ENCODE data around the gene LNP1. TPM values are rescaled to one million over a fixed set of nuclear protein-coding genes. Genes with fewer than 3 reads are reported as not detected.

Gene LNP1
- total RNA-seq, 1 experiment from 2014 or later, result 6.7 TPM

- H3K36me3 Mint-ChIP-seq, result peaks cover 8% of the 10 kb centered on the region
- TF ChIP-seq MLX (CRISPR knock-in tag; IDR thresholded peaks at IDR 0.05), result no peak
- no peak for TF ChIP-seq JAZF1 (CRISPR knock-in tag; IDR thresholded peaks at IDR 0.05)
- no peak for TF ChIP-seq FOXJ3 (CRISPR knock-in tag; IDR thresholded peaks at IDR 0.05; ENCODE audit: borderline replicate concordance)
- no peak for TF ChIP-seq IRF1 (CRISPR knock-in tag; IDR thresholded peaks at IDR 0.05)
- no peak for TF ChIP-seq MYBL2 (CRISPR knock-in tag; IDR thresholded peaks at IDR 0.05)
- no peak for TF ChIP-seq ZNF281 (CRISPR knock-in tag; IDR thresholded peaks at IDR 0.05)
- DNase-seq (ENCODE audit: low spot score), result no peak
- H3K27me3 Mint-ChIP-seq (ENCODE audit: low read depth), result peaks cover 8% of the 10 kb centered on the region
- ChIA-PET CTCF (no interaction called here), POLR2A (no interaction called here)
- peaks cover 5% of the 10 kb centered on the region; the same call in 1 of the 2 replicates for H3K4me1 Mint-ChIP-seq
- ATAC-seq, result no peak
- no peak overlapping the region for H3K27ac Mint-ChIP-seq
- peaks cover 17% of the 10 kb centered on the region for H3K9me3 Mint-ChIP-seq
- no peak overlapping the region for H3K4me3 Mint-ChIP-seq
Measured at GRCh38 chr3:100483529-100483928, 82.2 kb downstream of the LNP1 start.

GRCh38 chr3:100486808-100487207 is 85.5 kb downstream of the LNP1 start:
- no peak for DNase-seq (ENCODE audit: low spot score)
- Mint-ChIP-seq H3K9me3 (peaks cover 7% of the 10 kb centered on the region), H3K36me3 (no peaks in the 10 kb centered on the region), H3K4me1 (peaks cover 15% of the 10 kb centered on the region), H3K4me3 (no peak overlapping the region), H3K27ac (no peak overlapping the region), H3K27me3 (ENCODE audit: low read depth) (peaks cover 5% of the 10 kb centered on the region)
- no peak for ATAC-seq
- ChIA-PET CTCF (interaction anchor here (0.7 to 1.0 kb wide), 2 partner anchors 24 to 154 kb away, joined by 3 to 6 read pairs; no protein-coding TSS in a partner anchor), POLR2A (no interaction called here)
- no peak for TF ChIP-seq GABPB1 (CRISPR knock-in tag; IDR thresholded peaks at IDR 0.05)
- no peak for TF ChIP-seq AFF4 (CRISPR knock-in tag; IDR thresholded peaks at IDR 0.05; ENCODE audit: borderline replicate concordance)
- TF ChIP-seq NFE2L1 (CRISPR knock-in tag; IDR thresholded peaks at IDR 0.05), result no peak
- no peak for TF ChIP-seq TCF7 (CRISPR knock-in tag; IDR thresholded peaks at IDR 0.05; ENCODE audit: low read depth)
- TF ChIP-seq GRHL2 (CRISPR knock-in tag; IDR thresholded peaks at IDR 0.05; ENCODE audit: insufficient replicate concordance, severe bottlenecking), result no peak
- no peak for TF ChIP-seq CREM (CRISPR knock-in tag; IDR thresholded peaks at IDR 0.05)
- no peak for TF ChIP-seq E2F1 (CRISPR knock-in tag; IDR thresholded peaks at IDR 0.05)
- TF ChIP-seq ZNF219 (CRISPR knock-in tag; IDR thresholded peaks at IDR 0.05; ENCODE audit: borderline replicate concordance), result no peak
- TF ChIP-seq NR2C2 (CRISPR knock-in tag; IDR thresholded peaks at IDR 0.05), result no peak
- no peak for TF ChIP-seq IRF1 (CRISPR knock-in tag; IDR thresholded peaks at IDR 0.05)
- no peak for TF ChIP-seq OVOL2 (CRISPR knock-in tag; IDR thresholded peaks at IDR 0.05; ENCODE audit: borderline replicate concordance)
- TF ChIP-seq ZMAT4 (CRISPR knock-in tag; IDR thresholded peaks at IDR 0.05), result no peak
- TF ChIP-seq ZNF317 (CRISPR knock-in tag; IDR thresholded peaks at IDR 0.05; ENCODE audit: borderline replicate concordance, low read depth), result no peak
- no peak for TF ChIP-seq SOX15 (CRISPR knock-in tag; IDR thresholded peaks at IDR 0.05)
- no peak for TF ChIP-seq NFYB (CRISPR knock-in tag; conservative IDR thresholded peaks at IDR 0.05; ENCODE audit: low read depth)
- TF ChIP-seq TEAD1 (CRISPR knock-in tag; IDR thresholded peaks at IDR 0.05), result no peak
- no peak for TF ChIP-seq ZNF232 (CRISPR knock-in tag; IDR thresholded peaks at IDR 0.05)
